Measurements from ENCODE around the gene CDK6.

GRCh38 chr7:92650391-92650790, 186.0 kb downstream of the CDK6 start:
- TF ChIP-seq CTCF (IDR thresholded peaks at IDR 0.05): no peak
- no peak for TF ChIP-seq POLR2A (IDR thresholded peaks at IDR 0.05)

Data from right lobe of liver (tissue), 4 donors.